ENCODE measurements around the gene LRRC75B. TPM values are rescaled to one million over a fixed set of nuclear protein-coding genes. Genes with fewer than 3 reads are reported as not detected.
A peak's percentile ranks its signal among the peaks of the same experiment; 100 is the strongest.
"Not testable (repeated sequence)": the region's sequence is repeated elsewhere in the genome, so short reads cannot be mapped to it uniquely, and the experiment has no call there.

The LRRC75B gene, protein sequence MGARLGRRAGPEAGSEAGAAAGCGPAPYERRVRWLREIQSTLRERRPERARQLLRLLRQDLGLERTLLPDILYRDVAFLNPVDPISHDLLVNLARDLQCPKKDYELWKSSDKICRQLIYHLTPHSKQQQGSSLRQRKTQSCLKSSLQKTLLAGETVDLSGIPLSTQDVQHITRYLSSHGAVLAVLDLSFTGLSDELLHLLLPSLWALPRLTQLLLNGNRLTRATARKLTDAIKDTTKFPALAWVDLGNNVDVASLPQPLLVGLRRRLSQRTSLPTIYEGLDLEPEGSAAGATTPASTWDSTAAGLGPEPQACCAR
- total RNA-seq (47.6 TPM), polyA plus RNA-seq (ENCODE audit: insufficient read depth, low read depth, low replicate concordance) (23.4 TPM)
- long read RNA-seq, donor 1, partial matches to known transcripts = 0 of 3 reads
- long read RNA-seq, donor 1, other reads (novel, unspliced or antisense) = 0 of 3 reads
- long read RNA-seq, donor 2 = 0 reads
- long read RNA-seq, donor 3, partial matches to known transcripts = 13 of 21 reads
- long read RNA-seq, donor 3, other reads (novel, unspliced or antisense) = 0 of 21 reads
- long read RNA-seq, donor 4, partial matches to known transcripts = 0 of 4 reads
- long read RNA-seq, donor 4, other reads (novel, unspliced or antisense) = 0 of 4 reads
- long read RNA-seq, donor 5 = 0 reads
- long read RNA-seq, donor 6, partial matches to known transcripts = 6 of 8 reads
- long read RNA-seq, donor 6, other reads (novel, unspliced or antisense) = 0 of 8 reads
- long read RNA-seq, donor 7, transcript LRRC75B-203 (5 exons, 1,828 nt) = minor isoform, 6 of 119 reads
- long read RNA-seq, donor 7, transcript LRRC75B-201 (4 exons, 1,238 nt) = major isoform, 8 of 119 reads
- long read RNA-seq, donor 7, partial matches to known transcripts = 17 of 119 reads
- long read RNA-seq, donor 7, other reads (novel, unspliced or antisense) = 86 of 119 reads
- long read RNA-seq, donor 8, partial matches to known transcripts = 6 of 13 reads
- long read RNA-seq, donor 8, other reads (novel, unspliced or antisense) = 0 of 13 reads
- long read RNA-seq, donor 9 = 0 reads
- long read RNA-seq, donor 10, transcript LRRC75B-206 (2 exons, 957 nt) = major isoform, 5 of 19 reads
- long read RNA-seq, donor 10, partial matches to known transcripts = 12 of 19 reads
- long read RNA-seq, donor 10, other reads (novel, unspliced or antisense) = 0 of 19 reads

DNA sequence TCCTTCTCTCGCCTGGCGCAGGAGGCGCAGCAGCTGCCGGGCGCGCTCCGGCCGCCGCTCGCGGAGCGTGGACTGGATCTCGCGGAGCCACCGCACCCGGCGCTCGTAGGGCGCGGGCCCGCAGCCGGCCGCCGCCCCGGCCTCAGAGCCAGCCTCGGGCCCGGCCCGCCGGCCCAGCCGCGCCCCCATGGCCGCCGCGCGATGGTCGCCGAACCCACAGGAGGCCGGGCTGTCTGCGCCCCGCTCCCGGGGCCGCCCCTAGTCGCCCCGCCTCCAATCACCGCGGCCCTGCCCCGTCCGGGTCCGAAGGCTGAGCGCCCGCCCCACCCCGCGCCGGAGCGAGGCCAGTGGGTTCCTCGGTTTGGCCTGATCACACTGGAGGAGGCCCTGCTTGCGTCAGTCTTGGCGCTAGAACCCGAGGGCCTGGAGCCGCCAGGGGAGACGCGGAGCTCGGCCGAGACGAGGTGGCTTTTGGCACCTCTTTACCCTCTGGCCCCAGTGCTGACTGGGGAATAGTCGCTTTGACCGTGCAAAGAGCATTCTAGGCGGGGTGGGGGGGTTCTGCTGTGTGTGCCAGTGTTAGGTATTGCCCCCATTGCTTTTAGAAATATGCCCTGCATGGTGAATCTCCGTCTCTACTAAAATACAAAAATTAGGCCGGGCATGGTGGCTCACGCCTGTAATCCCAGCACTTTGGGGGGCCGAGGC lies at the start of gene LRRC75B:
LRRC75B (minus strand) TSS at position 223 of the 708 bp plus-strand sequence; CDS start at position 189, 34 bp downstream.
- Histone ChIP-seq H3K36me3 (ENCODE audit: control insufficient read depth in 2 of 3, insufficient read depth in 3 of 3, low read length in 3 of 3) (peaks cover 0 to 3% (median 0%) of the 10 kb centered on the region in 3 donors), H3K27me3 (ENCODE audit: control insufficient read depth, insufficient read depth, low read length) (no peaks in the 10 kb centered on the region), H3K27ac (ENCODE audit: low read depth in 2 of 2, low read length in 2 of 2) (peak within 1 kb of the TSS; percentile 80 to 84), H3K4me1 (ENCODE audit: control insufficient read depth in 2 of 3, insufficient read depth in 2 of 3, low read depth in 1 of 3, low read length in 3 of 3) (peaks cover 0 to 28% (median 13%) of the 10 kb centered on the region in 3 donors), H3K9ac (ENCODE audit: low read length in 3 of 3) (peak within 1 kb of the TSS in 2 of 3 donors; percentile 15 to 73), H3K9me3 (ENCODE audit: control insufficient read depth in 2 of 3, insufficient read depth in 1 of 3, low read length in 3 of 3) (no peaks in the 10 kb centered on the region), H3K4me3 (ENCODE audit: low read length in 3 of 3) (peak within 1 kb of the TSS; percentile 39 to 67 (median 51))
- intact Hi-C loops (cut with DNase I) = no loop called here
- no peak for FAIRE-seq
- no peak for TF ChIP-seq CTCF (IDR thresholded peaks at IDR 0.05; ENCODE audit: borderline replicate concordance, extremely low read depth, insufficient read depth)
- peak; percentile 89 to 96 (median 92) for DNase-seq

GRCh38 chr22:24642307-24642706 lies 49.4 kb upstream of the LRRC75B start:
- H3K4me1 ChIP-seq (ENCODE audit: control insufficient read depth in 2 of 3, insufficient read depth in 2 of 3, low read depth in 1 of 3, low read length in 3 of 3); H3K27me3 ChIP-seq (ENCODE audit: control insufficient read depth, insufficient read depth, low read length); intact Hi-C loops (cut with DNase I); H3K4me3 ChIP-seq (ENCODE audit: low read length in 3 of 3); H3K36me3 ChIP-seq (ENCODE audit: control insufficient read depth in 2 of 3, insufficient read depth in 3 of 3, low read length in 3 of 3); FAIRE-seq; H3K9ac ChIP-seq (ENCODE audit: low read length in 3 of 3); H3K27ac ChIP-seq (ENCODE audit: low read depth in 2 of 2, low read length in 2 of 2); H3K9me3 ChIP-seq (ENCODE audit: control insufficient read depth in 2 of 3, insufficient read depth in 1 of 3, low read length in 3 of 3): not testable (repeated sequence)
- DNase-seq = peak in 1 of 5 donors; percentile 15

DNA sequence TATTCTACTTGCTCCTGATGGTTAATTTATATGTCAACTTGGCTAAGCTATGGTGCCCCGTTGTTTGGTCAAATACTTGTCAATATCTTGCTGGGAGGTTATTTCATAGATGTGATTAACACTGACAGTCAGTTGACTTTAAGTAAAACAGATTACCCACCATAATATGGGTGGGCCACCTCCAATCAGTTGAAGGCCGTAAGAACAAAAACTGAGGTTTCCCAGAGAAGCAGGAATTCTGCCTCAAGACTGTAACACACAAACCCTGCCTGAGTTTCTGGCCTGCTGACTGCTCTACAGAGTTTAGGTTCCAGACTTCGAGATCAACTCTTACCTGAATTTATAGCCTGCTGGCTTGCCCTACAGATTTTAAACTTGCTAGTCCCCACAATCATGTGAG lies 43.6 kb upstream of the LRRC75B start:
- H3K9me3 ChIP-seq (ENCODE audit: control insufficient read depth in 2 of 3, insufficient read depth in 1 of 3, low read length in 3 of 3); FAIRE-seq; H3K9ac ChIP-seq (ENCODE audit: low read length in 3 of 3); H3K4me1 ChIP-seq (ENCODE audit: control insufficient read depth in 2 of 3, insufficient read depth in 2 of 3, low read depth in 1 of 3, low read length in 3 of 3); H3K4me3 ChIP-seq (ENCODE audit: low read length in 3 of 3); intact Hi-C loops (cut with DNase I); H3K27me3 ChIP-seq (ENCODE audit: control insufficient read depth, insufficient read depth, low read length); H3K36me3 ChIP-seq (ENCODE audit: control insufficient read depth in 2 of 3, insufficient read depth in 3 of 3, low read length in 3 of 3); DNase-seq; H3K27ac ChIP-seq (ENCODE audit: low read depth in 2 of 2, low read length in 2 of 2): not testable (repeated sequence)

- H3K4me3 ChIP-seq (ENCODE audit: low read length in 3 of 3); H3K36me3 ChIP-seq (ENCODE audit: control insufficient read depth in 2 of 3, insufficient read depth in 3 of 3, low read length in 3 of 3); H3K9me3 ChIP-seq (ENCODE audit: control insufficient read depth in 2 of 3, insufficient read depth in 1 of 3, low read length in 3 of 3); DNase-seq; H3K27ac ChIP-seq (ENCODE audit: low read depth in 2 of 2, low read length in 2 of 2); H3K4me1 ChIP-seq (ENCODE audit: control insufficient read depth in 2 of 3, insufficient read depth in 2 of 3, low read depth in 1 of 3, low read length in 3 of 3); H3K27me3 ChIP-seq (ENCODE audit: control insufficient read depth, insufficient read depth, low read length); H3K9ac ChIP-seq (ENCODE audit: low read length in 3 of 3); intact Hi-C loops (cut with DNase I); FAIRE-seq: not testable (repeated sequence)
Observed at GRCh38 chr22:24634776-24635389, 42.0 kb upstream of the LRRC75B start.

DNA sequence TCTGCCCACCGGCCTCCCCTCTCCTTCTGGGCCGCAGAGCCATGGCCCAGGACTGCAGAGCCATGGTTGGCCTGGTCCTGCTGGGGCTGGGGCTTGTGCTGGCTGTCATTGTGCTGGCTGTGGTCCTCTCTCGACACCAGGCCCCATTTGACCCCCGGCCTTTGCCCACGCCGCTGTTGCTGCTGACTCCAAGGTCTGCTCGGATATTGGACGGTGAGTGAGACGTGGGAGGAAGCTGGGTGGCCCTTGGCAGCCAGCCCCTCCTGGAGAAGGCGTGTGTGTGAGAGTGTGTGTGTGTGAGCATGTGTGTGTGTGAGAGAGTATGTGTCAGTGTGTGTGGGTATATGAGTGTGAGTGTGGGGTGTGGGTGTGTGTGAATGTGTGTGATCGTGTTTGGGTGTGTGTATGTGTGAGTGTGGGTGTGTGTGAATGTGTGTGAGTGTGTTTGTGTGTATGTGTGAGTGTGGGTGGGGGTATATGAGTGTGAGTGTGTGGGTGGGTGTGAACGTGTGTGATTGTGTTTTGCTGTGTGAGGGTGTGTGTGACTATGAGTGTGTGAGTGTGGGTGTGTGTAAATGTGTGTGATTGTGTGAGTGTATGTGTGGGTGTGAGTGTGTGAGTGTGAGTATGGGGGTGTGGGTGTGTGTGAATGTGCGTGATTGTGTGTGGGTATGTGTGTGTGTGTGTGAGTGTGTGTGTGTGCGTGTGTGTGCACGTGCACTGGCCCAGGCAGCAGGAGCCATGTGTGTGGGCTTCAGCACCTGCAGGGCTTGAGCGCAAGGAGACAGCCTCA lies 40.6 kb upstream of the LRRC75B start:
- H3K4me1 ChIP-seq (ENCODE audit: control insufficient read depth in 2 of 3, insufficient read depth in 2 of 3, low read depth in 1 of 3, low read length in 3 of 3); FAIRE-seq; intact Hi-C loops (cut with DNase I); H3K36me3 ChIP-seq (ENCODE audit: control insufficient read depth in 2 of 3, insufficient read depth in 3 of 3, low read length in 3 of 3); H3K9me3 ChIP-seq (ENCODE audit: control insufficient read depth in 2 of 3, insufficient read depth in 1 of 3, low read length in 3 of 3); H3K27me3 ChIP-seq (ENCODE audit: control insufficient read depth, insufficient read depth, low read length): not testable (repeated sequence)
- Histone ChIP-seq H3K4me3 (ENCODE audit: low read length in 3 of 3) (peak overlapping the region; percentile 36 to 74 (median 46)), H3K27ac (ENCODE audit: low read depth in 2 of 2, low read length in 2 of 2) (peak overlapping the region in 1 of 2 donors; percentile 78), H3K9ac (ENCODE audit: low read length in 3 of 3) (peak overlapping the region in 2 of 3 donors; percentile 67 to 71)
- peak in 1 of 5 donors; percentile 54 for DNase-seq

- FAIRE-seq; H3K27me3 ChIP-seq (ENCODE audit: control insufficient read depth, insufficient read depth, low read length); H3K9ac ChIP-seq (ENCODE audit: low read length in 3 of 3); H3K4me1 ChIP-seq (ENCODE audit: control insufficient read depth in 2 of 3, insufficient read depth in 2 of 3, low read depth in 1 of 3, low read length in 3 of 3); H3K27ac ChIP-seq (ENCODE audit: low read depth in 2 of 2, low read length in 2 of 2); intact Hi-C loops (cut with DNase I); H3K36me3 ChIP-seq (ENCODE audit: control insufficient read depth in 2 of 3, insufficient read depth in 3 of 3, low read length in 3 of 3); H3K9me3 ChIP-seq (ENCODE audit: control insufficient read depth in 2 of 3, insufficient read depth in 1 of 3, low read length in 3 of 3): not testable (repeated sequence)
- DNase-seq = peak in 3 of 5 donors; percentile 43 to 84 (median 46)
- peak overlapping the region in 1 of 3 donors; percentile 46 for H3K4me3 ChIP-seq (ENCODE audit: low read length in 3 of 3)
Observed at GRCh38 chr22:24632642-24633041, 39.8 kb upstream of the LRRC75B start.
